ENCODE results near the gene PLD1.

PLD1 gene

GRCh38 chr3:171770689-171771620, 39.3 kb downstream of the PLD1 start:
- ChIA-PET POLR2A (interaction anchor here (1.3 kb wide), 1 partner anchor 39 kb away, joined by 4 read pairs; the partner anchor contains the start of gene PLD1), CTCF (interaction anchor here (0.7 to 3.5 kb wide), 17 partner anchors 8 to 817 kb away, joined by 3 to 48 read pairs (median 5); no protein-coding TSS in a partner anchor)
- no peak overlapping the region for H3K27ac ChIP-seq (ENCODE audit: extremely low read depth, low read depth, low read length)
- peaks cover 2% of the 10 kb centered on the region; the same call in 1 of the 2 replicates for H3K4me1 ChIP-seq (ENCODE audit: control insufficient read depth, insufficient read depth, low read length)
- H3K9me3 ChIP-seq (ENCODE audit: control insufficient read depth, insufficient read depth, low read depth, low read length): no peaks in the 10 kb centered on the region
- H3K4me3 ChIP-seq (ENCODE audit: low read depth, low read length): peak overlapping the region; percentile 42
- H3K36me3 ChIP-seq (ENCODE audit: control insufficient read depth in 2 of 2, insufficient read depth in 1 of 2, low read length in 2 of 2): no peaks in the 10 kb centered on the region
- TF ChIP-seq ZNF16 (tag by site-specific recombination; IDR thresholded peaks at IDR 0.05; ENCODE audit: low read depth) (no peak), IKZF3 (tag by site-specific recombination; IDR thresholded peaks at IDR 0.05) (peak; percentile 51; the same call in 1 of the 2 replicates), WT1 (tag by site-specific recombination; IDR thresholded peaks at IDR 0.05) (peak; percentile 92), ZNF600 (tag by site-specific recombination; IDR thresholded peaks at IDR 0.05) (0 out of 2 replicates have a peak, but pooled peaks have one; percentile 30), ZNF169 (tag by site-specific recombination; IDR thresholded peaks at IDR 0.05) (no peak), ZNF155 (tag by site-specific recombination; IDR thresholded peaks at IDR 0.05) (no peak), ZNF23 (tag by site-specific recombination; IDR thresholded peaks at IDR 0.05; ENCODE audit: borderline replicate concordance) (no peak), ZNF830 (tag by site-specific recombination; IDR thresholded peaks at IDR 0.05; ENCODE audit: low read depth) (no peak), PRDM10 (tag by site-specific recombination; IDR thresholded peaks at IDR 0.05) (0 out of 2 replicates have a peak, but pooled peaks have one; percentile 10), PRDM6 (tag by site-specific recombination; IDR thresholded peaks at IDR 0.05) (peak; percentile 63), ZEB2 (tag by site-specific recombination; IDR thresholded peaks at IDR 0.05) (0 out of 2 replicates have a peak, but pooled peaks have one; percentile 37), ZSCAN5A (tag by site-specific recombination; IDR thresholded peaks at IDR 0.05) (no peak), TRIM28 (IDR thresholded peaks at IDR 0.05; ENCODE audit: borderline replicate concordance, low read length) (peak; percentile 66; the same call in 1 of the 2 replicates), SCRT1 (tag by site-specific recombination; IDR thresholded peaks at IDR 0.05; ENCODE audit: borderline replicate concordance) (no peak), ZBTB20 (tag by site-specific recombination; IDR thresholded peaks at IDR 0.05) (no peak), ZSCAN16 (tag by site-specific recombination; IDR thresholded peaks at IDR 0.05) (no peak), ZNF660 (tag by site-specific recombination; IDR thresholded peaks at IDR 0.05) (0 out of 2 replicates have a peak, but pooled peaks have one; percentile 11), ZNF362 (tag by site-specific recombination; IDR thresholded peaks at IDR 0.05) (peak; percentile 89), ZBTB8A (tag by site-specific recombination; IDR thresholded peaks at IDR 0.05) (peak; percentile 55), ZNF350 (tag by site-specific recombination; IDR thresholded peaks at IDR 0.05) (no peak), REST (tag by site-specific recombination; IDR thresholded peaks at IDR 0.05) (no peak), ZNF394 (tag by site-specific recombination; IDR thresholded peaks at IDR 0.05; ENCODE audit: borderline replicate concordance) (no peak), ZBTB17 (tag by site-specific recombination; IDR thresholded peaks at IDR 0.05) (peak; percentile 37; the same call in 1 of the 2 replicates), ZNF138 (tag by site-specific recombination; IDR thresholded peaks at IDR 0.05; ENCODE audit: borderline replicate concordance) (no peak)

Measured in HEK293 (cell line).